HL-60/S4 treated with phorbol 12-myristate 13-acetate at 8.2 ng/mL for 4 days and 3 days (cell line): Measurements from ENCODE around the gene PTTG2.
"Not testable (repeated sequence)": the region's sequence is repeated elsewhere in the genome, so short reads cannot be mapped to it uniquely, and the experiment has no call there.

Experiments used
- in situ Hi-C: fragments of 300-500 bp; cut with MboI; formaldehyde crosslinking; loops from 2 replicates; pipeline ENCODE4 v1.15.0; 2022; ENCODE audit warnings: low sequenced_read_pairs

Gene PTTG2

DNA sequence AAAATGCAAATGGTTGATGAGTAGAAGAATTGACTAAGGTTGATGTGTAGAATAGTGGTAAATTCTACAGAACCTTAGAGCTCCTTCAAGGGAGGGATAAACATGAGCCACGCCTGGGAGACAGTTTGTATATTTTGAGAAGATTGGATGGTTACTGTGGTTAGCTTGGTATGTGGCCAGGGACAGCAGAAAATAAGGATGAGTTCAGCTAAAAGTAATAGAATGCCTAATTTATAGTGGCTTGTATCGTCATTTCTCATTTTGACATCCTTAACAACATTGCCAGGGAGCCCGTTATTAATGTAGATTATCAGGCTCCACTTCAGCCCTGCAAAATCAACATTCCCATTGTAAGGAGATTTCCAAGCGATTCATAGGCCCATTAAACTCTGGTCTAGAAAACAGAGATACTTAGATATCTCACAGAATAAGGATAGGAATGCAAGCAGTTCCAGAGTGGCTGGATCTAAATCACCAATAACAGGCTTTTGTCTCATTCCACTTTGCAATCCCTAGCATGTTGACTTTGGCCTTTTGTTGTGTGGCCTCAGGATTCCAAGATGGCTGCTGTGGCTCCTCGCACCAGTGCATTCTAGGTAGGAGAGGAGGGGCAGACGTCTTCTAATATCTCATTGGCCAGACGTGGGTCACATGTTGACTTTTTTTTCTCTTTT is 6.4 kb upstream of the PTTG2 start:
- in situ Hi-C loops = no loop called here

GRCh38 chr4:37956941-37957340 is 3.3 kb upstream of the PTTG2 start:
- in situ Hi-C loops = no loop called here

DNA sequence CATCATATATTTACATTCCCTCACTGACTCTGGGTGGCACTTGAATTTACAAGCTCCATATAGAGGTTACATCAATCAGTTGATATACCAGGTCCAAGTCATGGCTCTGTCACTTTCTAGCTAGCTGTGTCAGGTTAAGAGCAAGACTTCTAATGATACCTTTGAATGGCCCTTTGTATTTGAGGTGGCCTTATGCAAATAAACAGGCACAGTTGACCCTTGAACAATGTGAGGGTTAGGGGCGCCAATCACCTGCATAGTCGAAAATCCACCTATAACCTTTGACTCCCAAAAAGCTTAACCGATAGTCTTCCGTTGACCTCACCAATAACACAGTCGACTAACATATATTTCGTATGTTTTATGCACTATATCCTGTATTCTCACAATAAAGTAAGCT is 1.3 kb upstream of the PTTG2 start:
- in situ Hi-C loops = no loop called here

DNA sequence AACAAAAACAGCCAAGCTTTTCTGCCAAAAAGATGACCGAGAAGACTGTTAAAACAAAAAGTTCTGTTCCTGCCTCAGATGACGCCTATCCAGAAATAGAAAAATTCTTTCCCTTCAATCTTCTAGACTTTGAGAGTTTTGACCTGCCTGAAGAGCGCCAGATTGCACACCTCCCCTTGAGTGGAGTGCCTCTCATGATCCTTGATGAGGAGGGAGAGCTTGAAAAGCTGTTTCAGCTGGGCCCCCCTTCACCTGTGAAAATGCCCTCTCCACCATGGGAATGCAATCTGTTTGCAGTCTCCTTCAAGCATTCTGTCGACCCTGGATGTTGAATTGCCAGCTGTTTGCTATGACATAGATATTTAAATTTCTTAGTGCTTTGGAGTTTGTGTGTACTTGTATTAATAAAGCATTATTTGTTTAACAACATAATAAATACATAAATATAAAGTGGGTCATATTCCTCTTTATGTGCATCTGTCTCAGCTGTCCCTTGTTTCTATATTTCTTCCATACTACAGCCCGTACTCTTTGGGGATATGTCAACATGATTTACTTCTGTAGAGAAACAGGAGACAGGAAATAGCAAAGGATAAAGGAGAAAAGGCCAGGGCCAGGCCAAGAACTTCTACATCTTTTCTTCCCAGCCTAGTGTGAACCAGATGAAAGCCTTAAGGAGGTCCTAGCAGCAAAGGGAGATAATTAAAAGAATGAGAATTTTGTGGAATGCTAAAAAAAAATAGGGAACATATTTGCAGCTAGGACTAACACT is 667 bp downstream of the PTTG2 start:
- in situ Hi-C loops = no loop called here

GRCh38 chr4:37964734-37965457 is 4.7 kb downstream of the PTTG2 start:
- in situ Hi-C loops = no loop called here

GRCh38 chr4:37966044-37966443 is 5.8 kb downstream of the PTTG2 start:
- in situ Hi-C loops = no loop called here

DNA sequence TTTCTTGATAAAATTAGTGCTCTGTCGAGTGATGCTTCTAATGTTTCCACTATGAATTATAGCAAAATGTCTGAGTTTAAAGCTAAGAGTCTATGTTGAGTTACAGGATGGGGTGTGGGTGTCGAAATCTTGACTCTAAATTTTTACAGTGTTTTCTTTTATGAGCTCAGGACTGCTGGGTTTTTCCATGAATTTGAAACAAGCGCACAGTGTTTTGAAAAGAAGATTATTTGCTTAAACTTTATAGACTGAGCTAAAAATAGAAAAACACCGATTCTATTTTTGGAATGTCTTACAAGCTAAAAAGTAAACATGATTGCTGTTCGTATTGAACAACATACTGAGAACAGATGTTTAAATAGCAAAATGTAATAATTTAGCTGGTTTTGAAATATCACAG is 7.5 kb downstream of the PTTG2 start:
- in situ Hi-C loops = no loop called here

DNA sequence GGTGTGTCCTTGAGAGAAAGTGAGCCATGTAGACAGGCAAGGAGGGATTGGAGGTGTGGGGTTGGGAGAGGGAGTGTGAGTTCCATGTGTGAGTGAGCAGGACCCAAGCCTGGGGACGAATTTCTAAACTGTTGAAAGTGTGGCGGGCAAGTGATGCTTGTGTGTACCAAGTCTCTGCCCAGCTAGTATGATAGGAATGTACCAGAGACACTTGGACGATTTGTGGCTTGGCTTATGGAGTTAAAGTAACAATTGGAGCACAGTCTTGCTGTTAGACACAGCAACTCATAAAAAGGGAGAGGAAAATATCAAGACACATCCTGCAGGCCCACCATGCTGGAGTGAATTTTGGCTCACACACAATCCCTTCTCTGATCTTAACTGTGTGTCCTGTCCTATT is 8.5 kb downstream of the PTTG2 start:
- in situ Hi-C loops = no loop called here

DNA sequence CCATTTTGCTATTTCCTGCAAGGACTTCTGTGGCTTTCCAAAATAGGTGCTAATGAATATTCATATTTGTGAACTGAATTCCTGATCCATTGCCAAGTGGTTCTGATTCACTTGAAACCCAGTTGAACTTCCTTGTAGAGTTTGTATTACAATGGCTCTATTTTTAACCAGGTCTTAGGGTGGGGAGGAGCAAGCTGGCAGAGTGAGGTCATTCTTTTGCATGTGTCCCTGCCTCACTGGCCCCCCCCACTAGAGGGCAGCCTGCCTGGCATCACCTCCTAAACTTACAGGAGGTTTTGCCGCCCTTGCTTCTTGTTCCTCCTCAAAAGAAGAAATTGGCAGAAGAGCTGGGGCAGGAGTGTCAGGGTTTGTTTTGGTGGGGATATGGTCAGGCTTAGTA is 10.5 kb downstream of the PTTG2 start:
- in situ Hi-C loops = no loop called here

- in situ Hi-C loops = no loop called here
These were observed 11.0 kb downstream of the PTTG2 start for GRCh38 chr4:37971202-37971601.

DNA sequence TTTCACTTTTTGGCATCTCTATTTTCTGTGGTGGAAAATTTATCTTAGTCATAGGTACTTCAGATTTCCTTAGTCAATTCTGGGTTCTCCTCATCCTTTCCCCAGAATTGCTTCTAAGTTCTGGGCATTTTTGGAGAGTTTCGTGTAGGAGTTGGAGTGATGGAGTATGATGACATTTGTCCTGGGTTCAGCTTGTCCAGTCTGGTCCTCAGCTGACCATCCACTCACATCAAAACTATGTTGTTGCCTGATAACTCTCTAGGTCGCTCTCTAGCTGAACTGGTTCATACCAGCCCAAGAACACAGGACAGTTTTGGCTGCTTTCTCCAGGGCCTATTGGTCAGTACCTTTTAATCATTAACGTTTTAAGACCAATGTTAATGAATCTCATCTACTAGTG is 13.2 kb downstream of the PTTG2 start:
- in situ Hi-C loops = no loop called here

GRCh38 chr4:37975321-37975822 is 15.2 kb downstream of the PTTG2 start:
- in situ Hi-C loops = not testable (repeated sequence)

- in situ Hi-C loops = no loop called here
These were observed 16.3 kb downstream of the PTTG2 start for GRCh38 chr4:37976507-37976906.

DNA sequence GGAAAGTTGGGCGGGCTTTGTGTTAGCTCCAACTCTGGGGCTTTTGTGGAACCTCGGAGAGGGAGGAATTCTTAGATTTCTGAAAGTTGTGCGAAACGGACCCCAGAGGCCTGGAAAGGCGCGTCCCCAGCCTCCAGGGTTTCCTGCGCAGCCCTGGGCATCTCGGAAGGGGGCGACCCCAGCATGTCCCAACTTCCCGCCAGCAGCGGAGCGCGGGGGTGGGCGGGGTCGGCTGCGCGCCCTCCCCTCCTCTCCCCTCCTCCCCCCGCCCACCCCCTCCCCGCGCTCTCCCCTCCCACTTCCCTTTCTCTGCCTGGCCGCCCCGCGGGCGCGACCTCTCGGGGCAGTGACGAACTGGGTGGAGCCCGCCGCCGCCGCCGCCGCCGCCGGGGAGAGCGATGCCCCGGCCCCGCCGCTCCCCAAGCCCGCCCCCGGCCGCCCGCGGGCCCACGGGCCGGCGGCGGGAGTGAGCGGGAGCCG is 16.8 kb downstream of the PTTG2 start:
- in situ Hi-C loops = no loop called here

DNA sequence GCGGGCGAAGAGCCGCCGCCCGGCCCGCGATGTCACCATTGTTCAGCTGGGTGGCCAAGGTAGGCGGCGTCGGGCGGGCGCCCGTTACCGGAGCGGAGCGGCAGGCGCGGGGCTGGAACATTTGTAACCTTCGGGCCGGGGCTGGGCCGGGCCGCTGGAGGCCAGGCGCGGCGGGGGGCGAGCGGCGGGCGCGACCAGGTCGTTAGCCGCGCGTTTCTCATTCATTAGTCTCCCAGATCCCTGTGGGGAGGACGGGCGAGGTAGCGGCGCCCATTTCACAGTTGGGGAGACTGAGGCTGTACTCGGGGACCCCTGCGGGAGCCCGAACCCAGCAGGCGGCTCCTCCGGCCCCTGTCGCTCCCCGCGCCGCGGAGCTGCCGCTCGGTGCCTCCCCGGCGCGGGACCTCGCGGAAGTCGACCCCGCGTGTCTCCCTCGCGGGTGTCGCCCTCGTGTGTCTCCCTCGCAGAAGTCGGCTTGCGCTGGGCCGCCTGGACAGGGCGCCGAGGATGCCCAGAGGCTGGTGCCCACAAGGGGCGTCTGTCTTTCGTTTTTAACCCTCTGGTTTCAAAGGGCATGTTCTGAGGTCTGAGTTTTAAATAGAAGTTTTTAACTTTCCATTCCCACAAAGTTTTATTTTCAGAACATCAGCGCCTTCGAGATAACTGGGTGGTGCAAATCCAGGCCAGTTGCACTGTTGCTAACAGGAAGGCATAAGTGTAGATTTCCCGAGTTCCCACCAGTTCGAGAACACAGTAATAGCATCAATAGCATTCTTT is 17.5 kb downstream of the PTTG2 start:
- in situ Hi-C loops = no loop called here

GRCh38 chr4:37978248-37978924 is 18.2 kb downstream of the PTTG2 start:
- in situ Hi-C loops = no loop called here

GRCh38 chr4:37980246-37980645 is 20.0 kb downstream of the PTTG2 start:
- in situ Hi-C loops = no loop called here

DNA sequence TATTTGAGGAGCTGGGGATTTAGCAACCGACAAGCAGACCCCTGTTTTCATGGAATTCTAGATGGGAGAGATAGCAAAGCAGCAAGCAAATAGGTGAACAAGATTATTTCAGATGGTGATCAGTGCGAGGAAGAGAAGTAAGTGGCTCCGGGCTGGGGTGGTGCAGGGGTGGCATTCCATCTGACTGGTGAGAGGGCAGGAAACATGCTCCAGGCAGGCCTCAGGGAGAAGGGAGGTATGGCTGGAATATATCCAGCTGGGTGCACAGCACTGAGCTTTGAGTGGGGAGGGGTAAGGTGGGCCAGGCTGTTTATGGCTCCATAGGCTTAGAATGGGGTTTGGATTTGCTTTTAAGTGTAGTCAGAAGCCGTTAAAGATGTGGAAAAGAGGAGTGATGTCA is 21.2 kb downstream of the PTTG2 start:
- in situ Hi-C loops = no loop called here

DNA sequence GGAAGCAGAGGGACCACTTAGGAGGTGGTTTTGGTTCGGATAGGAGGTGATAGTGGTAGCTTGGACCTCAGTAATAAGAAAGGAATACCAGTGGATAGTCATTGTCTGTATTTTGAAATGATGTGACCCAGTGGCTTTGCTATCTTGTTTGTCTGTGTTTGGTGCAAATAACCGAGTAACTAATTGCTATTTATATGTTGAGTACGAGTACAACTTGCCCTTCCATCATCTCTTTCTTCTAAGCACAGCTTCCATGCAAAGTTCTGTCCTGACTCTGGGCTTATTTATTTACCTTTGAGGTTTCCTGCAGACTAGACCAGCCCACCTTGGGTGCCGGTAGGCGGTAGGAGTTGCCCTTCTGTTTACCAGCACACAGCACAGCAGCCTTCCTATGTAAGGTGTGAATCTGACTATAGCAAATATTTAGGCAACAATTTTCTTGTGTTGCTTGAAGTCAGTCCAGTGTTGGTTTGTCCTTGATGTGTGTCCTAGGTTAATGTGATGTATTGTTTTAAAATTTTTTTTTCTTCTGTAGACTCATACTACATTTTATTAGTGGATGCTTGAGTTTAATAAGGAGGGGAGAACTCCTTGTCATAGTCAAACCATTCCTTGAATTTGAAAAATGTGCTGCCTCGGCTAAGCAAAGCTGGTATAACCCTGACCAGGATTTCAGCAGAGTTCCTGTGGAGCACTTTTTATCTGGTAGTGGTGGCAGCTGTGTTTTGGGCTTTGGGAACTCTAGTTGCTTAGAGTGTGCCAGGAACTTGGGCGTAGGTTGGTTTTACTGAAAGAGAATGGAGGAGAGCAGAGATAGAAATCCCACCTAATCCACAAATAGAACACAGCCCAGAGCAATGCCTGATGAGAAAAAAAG is 21.9 kb downstream of the PTTG2 start:
- in situ Hi-C loops = no loop called here
